Left lung (tissue), 10 donors: ENCODE results near the gene COX10. TPM values are rescaled to one million over a fixed set of nuclear protein-coding genes. Genes with fewer than 3 reads are reported as not detected.

Experiments used
- ATAC-seq: fragments of 200-7000 bp; cut with Tn5 transposase; one replicate; pipeline ENCODE4 v1.9.1; 2020; ENCODE audit warnings: moderate library complexity
- DNase-seq, 4 donors: peaks; one replicate each; pipeline ENCODE4 v3.0.0-alpha.2; 2013 to 2020
- H3K27ac ChIP-seq, 2 donors: fragments of 200-600 bp; sonication (generic) in 1 of 2; one replicate each; pipeline versions ENCODE4 v1.5.0 to v1.8.0; 2020 to 2021
- H3K27me3 ChIP-seq, 2 donors: fragments of 200-600 bp; sonication (generic) in 1 of 2; one replicate each; pipeline versions ENCODE4 v1.5.0 to v1.8.0; 2020 to 2021
- H3K36me3 ChIP-seq, 2 donors: fragments of 200-600 bp; sonication (generic) in 1 of 2; one replicate each; pipeline versions ENCODE4 v1.5.0 to v1.8.0; 2020 to 2021
- H3K4me1 ChIP-seq, 2 donors: fragments of 200-600 bp; one replicate each; pipeline ENCODE4 v1.8.0; 2021
- H3K4me3 ChIP-seq, 2 donors: fragments of 200-600 bp; sonication (generic) in 1 of 2; one replicate each; pipeline versions ENCODE4 v1.5.0 to v1.8.0; 2020 to 2021; ENCODE audit warnings: mild to moderate bottlenecking in 1 of 2
- H3K9me3 ChIP-seq, 2 donors: fragments of 200-600 bp; sonication (generic) in 1 of 2; one replicate each; pipeline versions ENCODE4 v1.5.0 to v1.8.0; 2020 to 2021
- CTCF ChIP-seq, 2 donors: fragments of 200-600 bp; sonication (generic) in 1 of 2; IDR thresholded peaks; one replicate each; pipeline versions ENCODE4 v1.5.0 to v1.8.0; 2021; ENCODE audit warnings: antibody characterized with exemption in 2 of 2
- intact Hi-C, 2 donors: fragments of 100-400 bp; cut with DNase I; formaldehyde crosslinking; loops; one replicate each; pipeline versions ENCODE4 v1.11.2 to v1.14.2; 2022
- polyA plus RNA-seq, 6 donors: library from polyadenylated mRNA; unstranded; fragments of 120-200 nt; gene quantifications; one replicate each; pipeline ENCODE4 v1.2.1, GENCODE V29; 2013; ENCODE audit not compliant: insufficient read length in 6 of 6
- total RNA-seq, 2 donors: library from RNA; stranded (reverse); fragmentation: NEBNext Ultra II Directional; extraction: Animal tissue kit (Norgen Biotek cat#: 25700); gene quantifications; one replicate each; pipeline ENCODE4 v1.2.1, GENCODE V29; 2021
- donor health status: DM: no; HTN: yes; CAD: no.
- donor health status: DM: no; HTN: no; CAD: no.

The COX10 gene
- total and polyA plus RNA-seq, 8 donors: 11.8 to 15.7 (median 12.4) TPM

GRCh38 chr17:14124854-14125253 is 55.5 kb downstream of the COX10 start:
- Histone ChIP-seq H3K27ac (no peak overlapping the region), H3K4me1 (no peaks in the 10 kb centered on the region), H3K27me3 (no peaks in the 10 kb centered on the region), H3K4me3 (no peak overlapping the region), H3K36me3 (no peaks in the 10 kb centered on the region), H3K9me3 (no peaks in the 10 kb centered on the region)
- no peak for ATAC-seq
- intact Hi-C loops: no loop called here
- DNase-seq: no peak
- TF ChIP-seq CTCF (IDR thresholded peaks at IDR 0.05): no peak

- Histone ChIP-seq H3K27me3 (no peaks in the 10 kb centered on the region), H3K4me1 (no peaks in the 10 kb centered on the region), H3K36me3 (no peaks in the 10 kb centered on the region), H3K9me3 (no peaks in the 10 kb centered on the region), H3K4me3 (no peak overlapping the region), H3K27ac (no peak overlapping the region)
- TF ChIP-seq CTCF (IDR thresholded peaks at IDR 0.05): no peak
- DNase-seq (no peak), ATAC-seq (no peak)
- intact Hi-C loops: no loop called here
Observed at GRCh38 chr17:14125518-14126137, 56.3 kb downstream of the COX10 start.

- Histone ChIP-seq H3K4me3 (no peak overlapping the region), H3K27me3 (no peaks in the 10 kb centered on the region), H3K27ac (no peak overlapping the region), H3K4me1 (no peaks in the 10 kb centered on the region), H3K36me3 (no peaks in the 10 kb centered on the region), H3K9me3 (no peaks in the 10 kb centered on the region)
- ATAC-seq (no peak), DNase-seq (no peak)
- intact Hi-C loops: no loop called here
- no peak for TF ChIP-seq CTCF (IDR thresholded peaks at IDR 0.05)
Observed at GRCh38 chr17:14133104-14133503, 63.8 kb downstream of the COX10 start.

- Histone ChIP-seq H3K27ac (no peak overlapping the region), H3K27me3 (no peaks in the 10 kb centered on the region), H3K9me3 (no peaks in the 10 kb centered on the region), H3K36me3 (no peaks in the 10 kb centered on the region), H3K4me3 (no peak overlapping the region), H3K4me1 (no peaks in the 10 kb centered on the region)
- intact Hi-C loops: no loop called here
- ATAC-seq: no peak
- no peak for TF ChIP-seq CTCF (IDR thresholded peaks at IDR 0.05)
- no peak for DNase-seq
Observed at GRCh38 chr17:14134456-14134855, 65.2 kb downstream of the COX10 start.

- H3K36me3 ChIP-seq: no peaks in the 10 kb centered on the region
- no peak for TF ChIP-seq CTCF (IDR thresholded peaks at IDR 0.05)
- H3K4me3 ChIP-seq: no peak overlapping the region
- H3K27me3 ChIP-seq: no peaks in the 10 kb centered on the region
- ATAC-seq (no peak), DNase-seq (no peak)
- no peak overlapping the region for H3K27ac ChIP-seq
- intact Hi-C loops: no loop called here
- no peaks in the 10 kb centered on the region for H3K4me1 ChIP-seq
- no peaks in the 10 kb centered on the region for H3K9me3 ChIP-seq
Observed at GRCh38 chr17:14135906-14136590, 66.7 kb downstream of the COX10 start.
